Muscle of leg (tissue), 11 donors: ENCODE measurements around the gene PRKCZ. TPM values are rescaled to one million over a fixed set of nuclear protein-coding genes. Genes with fewer than 3 reads are reported as not detected.

ENCODE experiments used
- DNase-seq: peaks from one replicate; pipeline ENCODE4 v3.0.0; 2013
- H3K27ac ChIP-seq: one replicate; pipeline ENCODE4 v1.5.1; 2013; ENCODE audit warnings: mild to moderate bottlenecking, low read length, control low read depth
- H3K27me3 ChIP-seq: one replicate; pipeline ENCODE4 v1.6.1; 2013; ENCODE audit warnings: low read length; ENCODE audit not compliant: control insufficient read depth, insufficient read depth
- H3K36me3 ChIP-seq: one replicate; pipeline ENCODE4 v1.6.1; 2013; ENCODE audit warnings: low read length; ENCODE audit not compliant: control insufficient read depth, insufficient read depth
- H3K4me1 ChIP-seq: one replicate; pipeline ENCODE4 v1.6.1; 2013; ENCODE audit warnings: low read length; ENCODE audit not compliant: control insufficient read depth, insufficient read depth
- H3K4me3 ChIP-seq: one replicate; pipeline ENCODE4 v1.5.1; 2013; ENCODE audit warnings: low read length, control low read depth
- H3K9me3 ChIP-seq: replicated peaks from 2 replicates; pipeline ENCODE4 v1.6.1; 2013; ENCODE audit warnings: low read depth, low read length; ENCODE audit not compliant: control insufficient read depth
- WGBS: methylation state at CpG from one replicate; pipeline ENCODE4 v1.1.5; 2013; ENCODE audit warnings: missing lambda C conversion rate; ENCODE audit not compliant: insufficient coverage; 5-methylcytosine and 5-hydroxymethylcytosine counted together
- polyA plus RNA-seq, 8 donors: library from polyadenylated mRNA; unstranded; fragments of 120-200 nt; gene quantifications; one replicate each; pipeline versions ENCODE4 v1.2.1 to v1.2.3, GENCODE V29; 2013; ENCODE audit warnings: inconsistent platforms in 1 of 8, low replicate concordance in 1 of 8; ENCODE audit not compliant: insufficient read length in 8 of 8, insufficient read depth in 1 of 8
- total RNA-seq: library from RNA; stranded (reverse); fragments of 120-200 nt; gene quantifications from one replicate; pipeline ENCODE4 v1.2.4, GENCODE V29; 2013

Gene PRKCZ
- total and polyA plus RNA-seq, 9 donors: 4.0 to 10.5 (median 5.7) TPM

GRCh38 chr1:2045468-2046173, 4.6 kb upstream of the PRKCZ start:
- Histone ChIP-seq H3K36me3 (no peaks in the 10 kb centered on the region), H3K4me1 (peaks cover 32% of the 10 kb centered on the region), H3K9me3 (no peaks in the 10 kb centered on the region), H3K27ac (peak overlapping the region; percentile 13), H3K27me3 (peaks cover 49% of the 10 kb centered on the region), H3K4me3 (no peak overlapping the region)
- peak; percentile 85 for DNase-seq
- 41% methylated on average over 14 of the region's 15 CpGs for WGBS

- peaks cover 34% of the 10 kb centered on the region for H3K4me1 ChIP-seq
- DNase-seq: no peak
- no peaks in the 10 kb centered on the region for H3K36me3 ChIP-seq
- peak overlapping the region; percentile 13 for H3K27ac ChIP-seq
- H3K9me3 ChIP-seq: no peaks in the 10 kb centered on the region
- 37% methylated on average over 11 of the region's 20 CpGs for WGBS
- H3K4me3 ChIP-seq: no peak overlapping the region
- H3K27me3 ChIP-seq: peaks cover 56% of the 10 kb centered on the region
Observed at GRCh38 chr1:2046174-2046917, 3.9 kb upstream of the PRKCZ start.

- no peaks in the 10 kb centered on the region for H3K9me3 ChIP-seq
- peaks cover 64% of the 10 kb centered on the region for H3K27me3 ChIP-seq
- whole genome bisulfite sequencing: 55% methylated on average over 15 of the region's 25 CpGs
- no peaks in the 10 kb centered on the region for H3K36me3 ChIP-seq
- DNase-seq: no peak
- no peak overlapping the region for H3K4me3 ChIP-seq
- no peak overlapping the region for H3K27ac ChIP-seq
- peaks cover 29% of the 10 kb centered on the region for H3K4me1 ChIP-seq
Observed at GRCh38 chr1:2046953-2047748, 3.1 kb upstream of the PRKCZ start.

- 63% methylated on average over 22 of the region's 25 CpGs for WGBS
- H3K4me1 ChIP-seq: peaks cover 29% of the 10 kb centered on the region
- no peaks in the 10 kb centered on the region for H3K36me3 ChIP-seq
- H3K4me3 ChIP-seq: no peak overlapping the region
- peaks cover 71% of the 10 kb centered on the region for H3K27me3 ChIP-seq
- H3K9me3 ChIP-seq: no peaks in the 10 kb centered on the region
- no peak overlapping the region for H3K27ac ChIP-seq
- DNase-seq: no peak
Observed at GRCh38 chr1:2047749-2048729, 2.2 kb upstream of the PRKCZ start.

DNA sequence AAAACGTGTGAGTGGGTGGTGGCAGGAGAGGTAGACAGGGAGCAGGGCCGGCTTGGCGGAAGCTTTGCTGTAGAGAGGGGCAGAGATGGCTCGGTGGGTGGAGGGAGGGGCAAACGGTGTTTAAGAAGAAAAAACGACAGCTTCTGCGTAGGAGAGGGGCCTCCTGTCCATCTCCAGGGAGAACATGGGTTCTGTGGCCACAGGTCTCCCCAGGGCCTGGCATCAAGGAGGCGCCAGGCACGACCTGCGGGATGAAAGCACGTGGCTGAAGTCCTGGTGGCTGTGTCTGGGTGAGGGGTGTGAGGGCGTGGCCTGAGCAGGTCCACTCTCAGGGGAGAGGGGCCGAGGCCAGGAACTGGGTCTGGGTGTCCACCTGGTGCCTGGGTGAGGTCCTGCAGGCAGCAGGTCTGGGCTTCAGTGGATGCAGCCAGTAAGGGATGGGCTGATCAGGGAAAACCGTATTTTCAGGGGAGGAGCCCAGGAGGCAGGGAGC, 940 bp upstream of the PRKCZ start:
- Histone ChIP-seq H3K9me3 (no peaks in the 10 kb centered on the region), H3K36me3 (no peaks in the 10 kb centered on the region), H3K27ac (no peak overlapping the region), H3K27me3 (peaks cover 73% of the 10 kb centered on the region), H3K4me3 (no peak overlapping the region), H3K4me1 (peaks cover 29% of the 10 kb centered on the region)
- DNase-seq: no peak
- WGBS: 22% methylated on average over 14 of the region's 14 CpGs

- Histone ChIP-seq H3K4me1 (peaks cover 19% of the 10 kb centered on the region), H3K27me3 (peaks cover 71% of the 10 kb centered on the region), H3K27ac (no peak overlapping the region), H3K36me3 (no peaks in the 10 kb centered on the region), H3K9me3 (no peaks in the 10 kb centered on the region), H3K4me3 (no peak overlapping the region)
- DNase-seq: no peak
- WGBS: under 1% methylated on average over 48 of the region's 51 CpGs
Observed at GRCh38 chr1:2050461-2050792, 216 bp downstream of the PRKCZ start.

GRCh38 chr1:2050793-2051682, 827 bp downstream of the PRKCZ start:
- no peak for DNase-seq
- H3K9me3 ChIP-seq: no peaks in the 10 kb centered on the region
- H3K4me1 ChIP-seq: peaks cover 13% of the 10 kb centered on the region
- WGBS: 6% methylated on average over 71 of the region's 84 CpGs
- no peak overlapping the region for H3K4me3 ChIP-seq
- peaks cover 70% of the 10 kb centered on the region for H3K27me3 ChIP-seq
- no peak overlapping the region for H3K27ac ChIP-seq
- no peaks in the 10 kb centered on the region for H3K36me3 ChIP-seq

GRCh38 chr1:2052054-2052679, 2.0 kb downstream of the PRKCZ start:
- WGBS: 16% methylated on average over 5 of the region's 16 CpGs
- no peak overlapping the region for H3K27ac ChIP-seq
- DNase-seq: no peak
- H3K4me1 ChIP-seq: peaks cover 7% of the 10 kb centered on the region
- H3K27me3 ChIP-seq: peaks cover 61% of the 10 kb centered on the region
- no peaks in the 10 kb centered on the region for H3K36me3 ChIP-seq
- no peak overlapping the region for H3K4me3 ChIP-seq
- no peaks in the 10 kb centered on the region for H3K9me3 ChIP-seq
